NCI-H446 (cell line): ENCODE data around the gene RCAN1.

Experiments
- DNase-seq, 2 experiments: peaks; one replicate each; lab custom pipeline; 2025; lab: John Stamatoyannopoulos, UW

The RCAN1 gene

DNA sequence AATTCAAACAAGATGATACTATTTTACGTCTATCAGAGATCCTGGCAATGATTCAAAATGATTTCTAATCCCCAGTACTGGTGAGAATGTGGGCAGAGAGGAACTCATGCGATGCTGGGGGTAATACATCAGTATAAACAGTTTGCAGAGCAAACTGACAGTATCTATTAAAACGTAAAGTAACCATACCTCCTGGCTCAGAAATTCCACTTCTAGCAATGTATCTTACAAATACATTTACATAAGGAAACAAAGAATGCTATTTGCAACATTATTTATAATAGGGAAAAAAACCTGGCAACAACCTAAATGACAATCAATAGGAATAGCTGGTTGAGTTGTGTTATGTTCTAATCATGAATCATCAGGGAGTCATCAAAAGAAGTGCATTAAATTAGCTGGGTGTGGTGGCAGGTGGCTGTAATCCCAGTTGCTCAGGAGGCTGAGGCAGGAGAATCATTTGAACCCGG lies 15.9 kb downstream of the RCAN1 start:
- no peak for DNase-seq

GRCh38 chr21:34597406-34597805 lies 17.5 kb downstream of the RCAN1 start:
- DNase-seq: no peak

DNA sequence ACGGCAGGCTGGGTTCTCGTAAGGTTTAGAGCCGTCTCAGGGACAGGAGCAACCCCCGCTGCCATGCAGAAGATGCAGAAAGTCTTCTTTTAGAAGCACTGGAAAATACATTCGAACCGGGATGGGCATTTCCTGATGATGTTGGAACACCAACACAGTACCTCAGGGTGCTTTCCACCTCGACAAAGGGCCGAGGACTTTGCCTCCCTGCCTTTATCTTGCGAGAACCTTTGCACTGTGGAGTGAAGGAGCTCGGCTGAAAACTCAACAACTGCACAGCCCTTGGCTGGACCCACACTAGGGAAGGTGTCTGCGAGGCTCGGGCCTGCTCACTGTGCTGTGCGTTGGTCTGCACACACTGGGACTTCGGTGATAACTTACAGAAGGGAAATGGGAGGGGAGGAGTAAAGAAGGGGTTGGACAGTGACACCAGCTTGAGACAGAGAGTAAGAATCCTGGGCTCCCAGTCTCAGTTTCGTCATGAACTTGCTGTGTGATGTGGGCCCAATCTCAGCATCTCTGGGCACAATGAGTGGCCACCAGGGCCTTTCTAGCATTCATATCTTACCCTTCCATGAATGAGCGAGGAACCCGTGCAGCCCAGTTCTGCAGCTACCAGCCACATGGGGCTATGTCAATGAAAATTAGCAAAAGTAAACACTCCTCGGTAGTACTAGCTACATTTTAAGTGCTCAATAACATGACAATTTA lies 18.2 kb downstream of the RCAN1 start:
- no peak for DNase-seq

DNA sequence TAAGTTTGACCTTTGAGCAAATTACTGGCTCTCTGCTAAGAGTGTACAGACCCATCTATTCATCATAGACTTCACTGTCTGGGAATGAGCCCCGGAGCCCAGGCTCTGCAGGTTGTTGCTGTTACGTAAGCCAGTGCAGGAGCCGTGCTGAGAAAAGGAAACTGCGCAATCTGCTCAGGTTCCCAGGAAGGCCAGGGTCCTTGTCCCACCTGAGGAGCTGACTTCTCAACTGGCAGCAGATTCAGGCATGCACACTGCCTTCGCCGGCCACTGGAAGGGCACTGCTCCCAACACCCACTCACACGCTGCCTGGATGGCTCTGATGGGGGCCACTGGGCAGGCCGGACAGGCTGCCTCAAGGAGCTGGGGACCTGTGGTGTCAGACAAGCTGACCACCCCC lies 19.5 kb downstream of the RCAN1 start:
- DNase-seq: no peak

- no peak for DNase-seq
These were observed 20.2 kb downstream of the RCAN1 start for GRCh38 chr21:34594566-34595234.

DNA sequence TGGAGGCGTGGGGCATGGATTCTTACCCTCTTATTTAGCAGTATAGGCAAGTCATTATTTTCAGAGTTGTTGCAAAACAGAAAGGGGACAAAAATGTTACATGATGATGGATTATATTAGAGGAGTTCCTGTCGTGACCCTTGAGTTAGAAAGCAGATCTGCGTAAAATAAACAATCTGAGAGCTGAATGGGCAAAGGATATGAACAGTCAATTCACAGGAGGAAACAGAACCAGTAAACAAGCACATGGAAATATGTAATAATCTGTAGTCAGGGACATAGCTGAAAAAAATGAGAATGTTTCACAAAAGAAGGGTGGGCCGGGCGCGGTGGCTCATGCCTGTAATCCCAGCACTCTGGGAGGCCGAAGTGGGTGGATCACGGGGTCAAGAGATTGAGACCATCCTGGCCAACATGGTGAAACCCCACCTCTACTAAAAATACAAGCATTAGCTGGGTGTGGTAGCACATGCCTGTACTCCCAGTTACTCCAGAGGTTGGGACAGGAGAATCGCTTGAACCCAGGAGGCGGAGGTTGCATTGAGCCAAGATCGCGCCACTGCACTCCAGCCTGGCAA lies 20.9 kb downstream of the RCAN1 start:
- no peak for DNase-seq

DNA sequence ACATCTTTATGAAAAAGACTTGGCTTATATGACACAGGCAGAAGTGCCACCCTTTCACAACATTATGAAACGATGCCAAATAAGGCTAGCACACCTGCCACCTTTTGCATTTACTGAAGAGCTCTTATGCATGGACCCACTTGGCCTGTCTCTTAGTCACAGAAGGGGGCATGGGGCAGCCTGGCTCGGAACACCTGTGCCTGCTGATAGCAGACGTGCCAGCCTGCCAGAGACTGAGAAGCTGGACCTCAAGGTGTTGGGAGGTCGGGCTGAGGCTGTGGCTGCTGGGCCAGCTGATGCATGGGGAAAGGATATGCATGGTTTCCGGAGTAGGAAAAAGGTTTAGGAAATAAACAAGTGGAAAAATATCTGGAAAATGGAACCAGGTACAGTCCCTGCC lies 21.5 kb downstream of the RCAN1 start:
- DNase-seq: no peak

- no peak for DNase-seq
These were observed 22.6 kb downstream of the RCAN1 start for GRCh38 chr21:34592120-34592955.

DNA sequence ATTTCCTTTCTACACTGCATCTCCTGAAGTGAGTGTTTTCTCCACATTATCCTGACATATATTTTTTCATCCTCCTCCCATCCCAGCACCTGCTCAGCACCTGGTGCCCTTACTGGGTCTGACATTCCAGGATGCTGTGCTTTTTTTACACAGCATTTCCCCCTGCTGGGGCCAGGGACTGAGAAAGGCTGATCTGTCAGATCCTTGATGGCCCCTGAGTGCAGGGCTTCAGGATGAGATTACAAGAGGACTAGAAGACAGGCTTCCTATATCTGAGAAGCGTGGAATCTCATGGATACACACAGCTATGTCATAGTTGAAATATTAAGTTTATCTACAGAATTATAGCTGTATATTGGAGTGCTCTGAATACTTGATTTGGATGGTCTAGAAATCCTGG lies 24.4 kb downstream of the RCAN1 start:
- DNase-seq: no peak

DNA sequence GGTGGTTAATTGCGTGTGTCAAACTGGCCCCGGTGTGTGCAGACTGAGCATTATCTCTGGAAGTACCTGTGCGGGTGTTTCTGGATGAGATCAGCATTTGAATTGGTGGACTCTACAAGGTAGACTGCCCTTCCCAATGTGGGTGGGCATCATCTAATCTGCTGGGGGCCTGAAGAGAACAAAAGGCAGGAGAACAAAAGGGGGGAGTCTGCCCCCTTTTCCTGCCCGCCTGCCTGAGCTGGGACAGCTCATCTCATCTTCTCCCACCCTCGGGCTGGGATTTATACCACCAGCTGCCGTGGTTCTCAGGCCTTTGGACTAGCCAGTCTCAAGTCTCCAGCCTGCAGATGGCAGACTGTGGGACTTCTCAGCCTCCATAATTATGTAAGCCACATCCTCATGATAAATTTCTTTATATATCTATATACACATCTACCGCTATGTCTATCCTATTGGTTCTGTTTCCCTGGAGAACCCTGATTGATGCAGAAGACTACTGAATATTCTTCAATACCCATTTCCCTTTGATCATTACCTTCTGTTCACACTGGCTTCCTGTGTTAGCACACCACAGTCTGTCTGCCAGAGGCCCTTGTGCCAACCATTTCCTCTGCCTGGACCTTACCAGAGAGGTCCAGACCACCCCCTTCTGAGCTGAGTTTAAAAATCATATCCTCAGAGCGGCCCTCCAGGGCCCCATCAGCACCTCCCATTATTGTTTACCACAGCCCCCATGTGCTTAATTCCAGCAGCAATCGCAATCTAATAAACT lies 25.2 kb downstream of the RCAN1 start:
- no peak for DNase-seq

DNA sequence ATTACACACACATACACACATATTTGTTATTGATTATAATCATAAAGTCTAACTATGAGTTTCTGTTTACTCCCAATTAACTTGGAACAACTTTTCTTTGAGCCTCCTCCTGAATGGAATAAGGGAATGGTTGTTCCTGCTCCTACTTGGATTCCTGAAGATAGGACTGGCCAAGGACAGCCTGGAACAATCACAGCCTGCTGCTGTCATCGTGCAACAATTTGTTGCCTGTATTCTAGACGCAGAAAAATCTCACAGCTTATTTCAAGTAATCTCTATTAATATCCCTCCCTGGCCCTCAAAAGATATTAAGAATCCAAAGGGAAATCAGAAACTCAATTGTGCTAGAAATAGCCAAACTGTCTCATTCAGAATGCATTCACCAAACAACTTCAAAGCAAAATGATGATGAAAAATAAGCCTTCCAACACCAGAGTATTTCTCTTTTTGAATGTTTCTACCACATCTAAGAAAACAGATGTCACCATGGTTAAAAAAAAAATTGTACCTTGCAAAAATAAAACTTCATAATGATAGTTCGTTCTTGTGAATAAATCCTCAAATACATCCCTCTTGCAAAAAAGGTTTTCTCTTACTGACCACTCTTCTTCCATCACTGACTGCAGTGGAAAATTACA lies 30.9 kb downstream of the RCAN1 start:
- no peak for DNase-seq

- DNase-seq: no peak
These were observed 32.3 kb downstream of the RCAN1 start for GRCh38 chr21:34582506-34583150.

- no peak for DNase-seq
These were observed 34.7 kb downstream of the RCAN1 start for GRCh38 chr21:34580181-34580700.

- DNase-seq: no peak
These were observed 35.5 kb downstream of the RCAN1 start for GRCh38 chr21:34579411-34579810.

GRCh38 chr21:34576041-34576511 lies 38.8 kb downstream of the RCAN1 start:
- DNase-seq: no peak

DNA sequence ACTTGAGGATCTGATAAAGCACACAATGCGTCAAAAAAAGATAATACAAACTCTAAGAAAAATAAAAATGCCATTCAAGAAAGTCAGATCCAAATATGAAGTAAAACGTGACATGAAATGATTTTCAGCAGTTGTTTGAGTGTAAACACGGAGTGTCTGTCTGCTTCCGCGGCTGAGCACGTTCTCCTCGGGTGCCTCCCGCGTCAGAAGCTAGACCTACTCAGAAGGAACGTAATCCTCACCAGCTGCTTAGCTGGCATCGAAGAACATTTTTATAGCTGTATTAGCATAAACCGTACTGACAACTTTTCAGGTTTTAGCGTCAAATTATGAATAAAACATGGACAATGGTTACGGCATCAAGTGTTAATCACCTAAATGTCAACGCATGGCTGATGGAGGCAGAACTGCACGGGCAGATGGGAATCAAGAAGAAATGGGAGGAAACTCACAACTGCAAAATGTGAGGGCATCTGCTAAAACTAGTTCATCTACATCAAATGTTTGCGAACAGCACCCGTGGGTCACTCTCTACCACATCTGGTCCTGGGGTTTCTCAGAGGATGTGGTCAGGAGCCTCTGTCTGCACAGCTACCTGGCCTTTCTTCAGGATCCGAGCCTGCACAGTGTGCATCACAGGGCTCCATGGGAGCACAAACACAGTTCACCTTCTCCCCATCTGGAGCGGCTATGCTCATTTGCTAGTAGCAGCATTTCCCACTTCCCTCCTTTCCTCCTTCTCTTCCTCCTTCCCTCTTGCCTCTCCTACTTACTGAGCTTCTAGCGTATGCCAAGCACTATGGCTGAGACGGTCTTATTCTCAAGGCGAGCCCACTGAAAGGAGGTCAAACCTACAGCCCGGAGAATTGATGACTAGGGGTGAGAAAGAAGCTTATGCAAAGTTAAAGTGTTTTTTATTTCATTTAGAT lies 40.0 kb downstream of the RCAN1 start:
- DNase-seq: no peak

DNA sequence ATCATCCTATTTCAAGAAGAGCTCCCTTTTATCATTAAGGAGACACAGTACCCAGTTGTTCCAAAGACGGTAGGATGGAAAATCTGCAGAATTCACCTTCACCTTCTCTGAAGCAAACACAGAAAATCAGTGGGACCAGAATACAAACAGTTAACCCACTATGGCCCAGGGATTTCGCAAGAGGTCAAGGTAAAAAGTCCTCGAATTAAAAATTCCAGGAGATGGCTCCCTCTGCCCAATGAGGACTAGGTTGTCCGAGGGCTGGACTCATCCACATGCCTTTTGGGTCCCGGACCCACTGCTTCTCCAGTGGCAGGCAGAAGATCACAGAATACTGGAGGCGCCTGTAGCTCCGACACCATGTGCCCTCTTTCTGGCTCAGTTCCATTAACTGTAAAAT lies 42.9 kb downstream of the RCAN1 start:
- no peak for DNase-seq

- no peak for DNase-seq
These were observed 44.6 kb downstream of the RCAN1 start for GRCh38 chr21:34570313-34570712.

DNA sequence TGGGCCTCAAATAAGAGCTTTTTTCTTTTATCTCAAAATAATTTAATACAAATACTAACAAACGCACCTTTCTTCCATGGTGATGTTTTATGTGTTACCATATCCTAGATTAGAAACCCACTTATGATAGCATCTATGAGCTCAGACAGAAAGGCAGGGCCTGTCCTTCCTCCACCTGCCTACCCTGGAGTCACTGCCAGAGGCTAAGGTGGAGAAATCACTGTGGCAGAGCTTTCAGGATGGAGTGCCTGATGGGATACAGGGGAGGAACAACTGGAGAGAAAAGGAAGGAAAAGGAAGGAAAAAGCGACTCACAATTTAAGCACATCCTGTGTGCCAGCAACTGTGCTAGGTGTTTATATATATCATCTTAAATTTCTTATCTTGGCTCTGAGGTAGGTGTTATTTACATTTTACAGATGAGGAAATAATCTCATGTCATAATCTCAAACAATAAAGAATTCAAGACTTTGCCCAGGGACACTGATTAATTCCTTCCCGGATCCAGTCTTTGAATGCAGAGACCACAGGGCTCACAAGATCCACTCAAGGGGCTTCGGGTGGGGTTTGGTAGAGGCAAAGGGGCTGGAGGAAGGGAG lies 45.4 kb downstream of the RCAN1 start:
- no peak for DNase-seq
